NCI-H1105 (cell line): ENCODE measurements around the gene C12orf43.

Source experiments
- DNase-seq: peaks from one replicate; lab custom pipeline; 2025; lab: John Stamatoyannopoulos, UW

Gene C12orf43

GRCh38 chr12:121030576-121031212 lies 14.4 kb upstream of the C12orf43 start:
- DNase-seq, result no peak

- no peak for DNase-seq
Observed at GRCh38 chr12:121026274-121027045, 10.2 kb upstream of the C12orf43 start.

- no peak for DNase-seq
Observed at GRCh38 chr12:121025442-121026226, 9.3 kb upstream of the C12orf43 start.

GRCh38 chr12:121023799-121024198 lies 7.5 kb upstream of the C12orf43 start:
- no peak for DNase-seq

- no peak for DNase-seq
Observed at GRCh38 chr12:121022713-121023112, 6.4 kb upstream of the C12orf43 start.

GRCh38 chr12:121021754-121022153 lies 5.5 kb upstream of the C12orf43 start:
- DNase-seq, result no peak

GRCh38 chr12:121018860-121019617 lies 2.8 kb upstream of the C12orf43 start:
- DNase-seq, result no peak

- no peak for DNase-seq
Observed at GRCh38 chr12:121017966-121018491, 1.7 kb upstream of the C12orf43 start.

GRCh38 chr12:121013715-121014114 lies 2.6 kb downstream of the C12orf43 start:
- no peak for DNase-seq

- DNase-seq, result no peak
Observed at GRCh38 chr12:121011820-121012219, 4.5 kb downstream of the C12orf43 start.

GRCh38 chr12:121010860-121011259 lies 5.4 kb downstream of the C12orf43 start:
- DNase-seq, result no peak

GRCh38 chr12:121009741-121010140 lies 6.5 kb downstream of the C12orf43 start:
- DNase-seq, result peak; percentile 16

- no peak for DNase-seq
Observed at GRCh38 chr12:121008347-121009098, 7.8 kb downstream of the C12orf43 start.

GRCh38 chr12:121005346-121005815 lies 10.9 kb downstream of the C12orf43 start:
- DNase-seq, result no peak

- no peak for DNase-seq
Observed at GRCh38 chr12:121004253-121004815, 12.0 kb downstream of the C12orf43 start.

- no peak for DNase-seq
Observed at GRCh38 chr12:121003650-121004049, 12.6 kb downstream of the C12orf43 start.

GRCh38 chr12:121001841-121002483 lies 14.3 kb downstream of the C12orf43 start:
- no peak for DNase-seq

GRCh38 chr12:121001060-121001459 lies 15.2 kb downstream of the C12orf43 start:
- no peak for DNase-seq

- no peak for DNase-seq
Observed at GRCh38 chr12:121000530-121000929, 15.8 kb downstream of the C12orf43 start.
